HTR-8/SVneo (cell line): ENCODE results near the gene CCDC93.
"Not testable (repeated sequence)": the region's sequence is repeated elsewhere in the genome, so short reads cannot be mapped to it uniquely, and the experiment has no call there.

Experiments
- DNase-seq: peaks from one replicate; pipeline ENCODE4 v3.0.0; 2011; ENCODE audit warnings: low spot score, mixed read lengths; ENCODE audit not compliant: insufficient read length
- FAIRE-seq: peaks from 2 replicates; lab custom pipeline; 2011; peaks lifted over from hg19 to GRCh38; lab: Jason Lieb, UNC

The CCDC93 gene

GRCh38 chr2:117931978-117932377, 81.9 kb downstream of the CCDC93 start:
- no peak for FAIRE-seq
- no peak for DNase-seq

GRCh38 chr2:117931266-117931665, 82.6 kb downstream of the CCDC93 start:
- DNase-seq (no peak), FAIRE-seq (no peak)

- FAIRE-seq (no peak), DNase-seq (no peak)
These were observed 83.1 kb downstream of the CCDC93 start for GRCh38 chr2:117930775-117931174.

GRCh38 chr2:117923471-117923870, 90.4 kb downstream of the CCDC93 start:
- DNase-seq, FAIRE-seq: not testable (repeated sequence)

GRCh38 chr2:117921520-117921919, 92.3 kb downstream of the CCDC93 start:
- DNase-seq (no peak), FAIRE-seq (no peak)

- no peak for FAIRE-seq
These were observed 95.3 kb downstream of the CCDC93 start for GRCh38 chr2:117918608-117919007.

GRCh38 chr2:117917223-117917917, 96.5 kb downstream of the CCDC93 start:
- DNase-seq (no peak), FAIRE-seq (no peak)

More at GRCh38 chr2:117918608-117919007, 95.3 kb downstream of the CCDC93 start:
- no peak for DNase-seq

- no peak for DNase-seq
- no peak for FAIRE-seq
These were observed 110.9 kb downstream of the CCDC93 start for GRCh38 chr2:117902933-117903332.

GRCh38 chr2:117888897-117889296, 125.0 kb downstream of the CCDC93 start:
- FAIRE-seq = no peak
- DNase-seq = no peak

- DNase-seq (no peak), FAIRE-seq (no peak)
These were observed 128.6 kb downstream of the CCDC93 start for GRCh38 chr2:117885308-117885707.

- DNase-seq = no peak
- FAIRE-seq = no peak
These were observed 134.9 kb downstream of the CCDC93 start for GRCh38 chr2:117879003-117879402.

GRCh38 chr2:117875786-117876185, 138.1 kb downstream of the CCDC93 start:
- DNase-seq (no peak), FAIRE-seq (no peak)
